ENCODE data around the gene DUOX1.

DNA sequence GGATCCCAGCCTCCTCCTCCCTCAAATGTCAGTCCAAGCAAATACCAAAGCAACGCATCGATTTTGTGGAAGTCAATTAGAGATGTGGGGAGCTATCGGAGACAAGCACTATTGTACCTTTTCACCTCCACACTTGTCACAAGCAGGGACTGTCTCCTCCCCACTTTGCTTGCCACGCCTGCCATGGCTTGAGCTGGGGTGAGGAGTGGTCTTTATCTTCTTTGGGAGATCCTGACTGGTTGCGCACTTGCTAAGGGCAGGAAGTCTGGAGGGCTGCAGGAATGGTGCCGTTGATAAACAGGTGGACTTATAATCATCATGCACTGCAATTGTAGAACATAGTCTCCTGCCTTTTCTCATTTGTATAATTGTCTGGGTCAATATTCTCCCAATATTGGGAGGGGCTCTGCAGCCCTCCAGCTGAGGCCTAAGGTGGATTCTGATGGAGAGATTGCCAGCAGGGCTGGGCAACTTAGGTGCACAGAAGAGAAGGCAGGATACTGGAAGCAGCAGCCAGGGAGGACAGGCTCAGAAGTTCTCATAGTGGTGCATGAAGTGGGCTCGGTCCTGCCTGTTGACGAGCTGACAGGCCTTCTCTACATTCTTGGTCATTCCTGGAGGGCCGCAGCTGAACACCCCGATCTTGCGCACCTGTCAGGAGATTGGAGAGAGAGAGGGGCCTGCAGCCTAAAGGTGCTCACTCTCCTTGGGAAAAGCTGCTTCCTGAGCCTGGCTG, 36.0 kb upstream of the DUOX1 start:
- no peak for TF ChIP-seq POLR2A (IDR thresholded peaks at IDR 0.05)
- TF ChIP-seq, protein P1, sequence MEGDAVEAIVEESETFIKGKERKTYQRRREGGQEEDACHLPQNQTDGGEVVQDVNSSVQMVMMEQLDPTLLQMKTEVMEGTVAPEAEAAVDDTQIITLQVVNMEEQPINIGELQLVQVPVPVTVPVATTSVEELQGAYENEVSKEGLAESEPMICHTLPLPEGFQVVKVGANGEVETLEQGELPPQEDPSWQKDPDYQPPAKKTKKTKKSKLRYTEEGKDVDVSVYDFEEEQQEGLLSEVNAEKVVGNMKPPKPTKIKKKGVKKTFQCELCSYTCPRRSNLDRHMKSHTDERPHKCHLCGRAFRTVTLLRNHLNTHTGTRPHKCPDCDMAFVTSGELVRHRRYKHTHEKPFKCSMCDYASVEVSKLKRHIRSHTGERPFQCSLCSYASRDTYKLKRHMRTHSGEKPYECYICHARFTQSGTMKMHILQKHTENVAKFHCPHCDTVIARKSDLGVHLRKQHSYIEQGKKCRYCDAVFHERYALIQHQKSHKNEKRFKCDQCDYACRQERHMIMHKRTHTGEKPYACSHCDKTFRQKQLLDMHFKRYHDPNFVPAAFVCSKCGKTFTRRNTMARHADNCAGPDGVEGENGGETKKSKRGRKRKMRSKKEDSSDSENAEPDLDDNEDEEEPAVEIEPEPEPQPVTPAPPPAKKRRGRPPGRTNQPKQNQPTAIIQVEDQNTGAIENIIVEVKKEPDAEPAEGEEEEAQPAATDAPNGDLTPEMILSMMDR (IDR thresholded peaks at IDR 0.05): no peak
